PC-9 (cell line): ENCODE data around the gene METTL22. TPM values are rescaled to one million over a fixed set of nuclear protein-coding genes. Genes with fewer than 3 reads are reported as not detected.
A peak's percentile ranks its signal among the peaks of the same experiment; 100 is the strongest.

Source experiments
- BruUV-seq: library from RNA; stranded (reverse); fragments of 400-500 nt; replicated peaks from 2 replicates; lab custom pipeline; 2021; lab: Mats Ljungman, UMichigan
- CTCF ChIA-PET: fragments of 300-600 bp; sonication (Branson Sonifier 250); formaldehyde crosslinking; loops from one replicate; lab custom pipeline; 2022; ENCODE audit warnings: antibody characterized with exemption; lab: Charles Lee
- POLR2A ChIA-PET: fragments of 300-600 bp; sonication (Branson Sonifier 250); formaldehyde crosslinking; loops from one replicate; lab custom pipeline; 2022; ENCODE audit warnings: antibody characterized with exemption; ENCODE audit not compliant: unreplicated experiment; lab: Charles Lee
- DNase-seq, 2 experiments: peaks; one replicate each; pipeline versions ENCODE4 v3.0.0 to v3.0.0-alpha.2; 2015 to 2022; ENCODE audit warnings: mixed read lengths in 1 of 2
- H2AFZ ChIP-seq: fragments of 200-600 bp; sonication (generic); 2 replicates; pipeline ENCODE4 v1.8.1; 2017; ENCODE audit warnings: antibody characterized with exemption
- H3F3A ChIP-seq: fragments of 200-600 bp; sonication (generic); 2 replicates; pipeline ENCODE4 v1.8.1; 2017; ENCODE audit warnings: antibody characterized with exemption, mild to moderate bottlenecking, low read depth; ENCODE audit not compliant: insufficient read depth
- H3K27ac ChIP-seq: fragments of 200-600 bp; sonication (generic); 2 replicates; pipeline ENCODE4 v1.6.1; 2016; ENCODE audit warnings: mixed run types
- H3K27me3 ChIP-seq: fragments of 200-600 bp; sonication (generic); 2 replicates; pipeline ENCODE4 v1.6.1; 2016; ENCODE audit warnings: low read depth, mixed run types; ENCODE audit not compliant: insufficient read depth
- H3K36me3 ChIP-seq: fragments of 200-600 bp; sonication (generic); 2 replicates; pipeline ENCODE4 v1.6.1; 2016; ENCODE audit warnings: low read depth, mixed run types
- H3K4me1 ChIP-seq: fragments of 200-600 bp; sonication (generic); replicated peaks from 2 replicates; pipeline ENCODE4 v1.6.1; 2016; ENCODE audit warnings: mixed run types; ENCODE audit not compliant: insufficient read depth
- H3K4me2 ChIP-seq: fragments of 200-600 bp; sonication (generic); 2 replicates; pipeline ENCODE4 v1.6.1; 2017; ENCODE audit warnings: mixed run types
- H3K4me3 ChIP-seq: fragments of 200-600 bp; sonication (generic); 2 replicates; pipeline ENCODE4 v1.6.1; 2016; ENCODE audit warnings: mixed run types
- H3K79me2 ChIP-seq: fragments of 200-600 bp; sonication (generic); 2 replicates; pipeline ENCODE4 v1.6.1; 2017; ENCODE audit warnings: low read depth, mixed run types
- H3K9me2 ChIP-seq: fragments of 200-600 bp; sonication (generic); 2 replicates; pipeline ENCODE4 v1.8.1; 2017; ENCODE audit warnings: mild to moderate bottlenecking; ENCODE audit not compliant: insufficient read depth
- H3K9me3 ChIP-seq: fragments of 200-600 bp; sonication (generic); 2 replicates; pipeline ENCODE4 v1.8.1; 2016; ENCODE audit warnings: low read depth; ENCODE audit not compliant: insufficient read depth
- H4K20me1 ChIP-seq: fragments of 200-600 bp; sonication (generic); 2 replicates; pipeline ENCODE4 v1.8.1; 2017; ENCODE audit not compliant: insufficient read depth
- EZH2 ChIP-seq: fragments of 200-600 bp; sonication (generic); IDR thresholded peaks from 2 replicates; pipeline ENCODE4 v1.8.0; 2017; ENCODE audit warnings: antibody characterized with exemption, low read depth
- intact Hi-C: fragments of 100-400 bp; cut with micrococcal nuclease; formaldehyde crosslinking; loops from one replicate; pipeline ENCODE4 v1.10.0; 2022; ENCODE audit not compliant: unreplicated experiment
- total RNA-seq: library from RNA; stranded (reverse); gene quantifications from 2 replicates; pipeline ENCODE4 v1.2.3, GENCODE V29; 2021
- TF ChIP-seq, protein P1 (sequence below): fragments of 200-600 bp; sonication (generic); conservative IDR thresholded peaks from 2 replicates; pipeline ENCODE4 v1.6.1; 2017; ENCODE audit warnings: mixed run types, antibody characterized with exemption, mild to moderate bottlenecking, moderate library complexity

Gene METTL22
- total RNA-seq, 1 experiment from 2014 or later: 62.2 TPM

DNA sequence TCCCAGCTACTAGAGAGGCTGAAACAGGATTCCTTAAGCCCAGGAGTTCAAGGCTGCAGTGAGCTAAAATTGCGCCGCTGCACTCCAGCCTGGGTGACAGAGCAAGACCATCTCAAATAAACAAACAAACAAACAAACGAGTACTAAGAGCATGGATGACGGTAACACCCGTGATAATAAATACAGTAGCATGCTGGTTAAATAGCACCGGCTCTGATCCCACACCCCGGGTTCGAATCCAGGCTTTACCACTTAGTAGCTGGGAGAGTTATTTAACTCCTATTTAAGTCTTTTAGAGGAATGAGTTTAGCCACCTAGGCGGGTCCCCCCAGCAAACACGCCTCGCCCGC, 301 bp upstream of the METTL22 start:
- TF ChIP-seq EZH2: no peak
- TF ChIP-seq, protein P1, sequence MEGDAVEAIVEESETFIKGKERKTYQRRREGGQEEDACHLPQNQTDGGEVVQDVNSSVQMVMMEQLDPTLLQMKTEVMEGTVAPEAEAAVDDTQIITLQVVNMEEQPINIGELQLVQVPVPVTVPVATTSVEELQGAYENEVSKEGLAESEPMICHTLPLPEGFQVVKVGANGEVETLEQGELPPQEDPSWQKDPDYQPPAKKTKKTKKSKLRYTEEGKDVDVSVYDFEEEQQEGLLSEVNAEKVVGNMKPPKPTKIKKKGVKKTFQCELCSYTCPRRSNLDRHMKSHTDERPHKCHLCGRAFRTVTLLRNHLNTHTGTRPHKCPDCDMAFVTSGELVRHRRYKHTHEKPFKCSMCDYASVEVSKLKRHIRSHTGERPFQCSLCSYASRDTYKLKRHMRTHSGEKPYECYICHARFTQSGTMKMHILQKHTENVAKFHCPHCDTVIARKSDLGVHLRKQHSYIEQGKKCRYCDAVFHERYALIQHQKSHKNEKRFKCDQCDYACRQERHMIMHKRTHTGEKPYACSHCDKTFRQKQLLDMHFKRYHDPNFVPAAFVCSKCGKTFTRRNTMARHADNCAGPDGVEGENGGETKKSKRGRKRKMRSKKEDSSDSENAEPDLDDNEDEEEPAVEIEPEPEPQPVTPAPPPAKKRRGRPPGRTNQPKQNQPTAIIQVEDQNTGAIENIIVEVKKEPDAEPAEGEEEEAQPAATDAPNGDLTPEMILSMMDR: no peak
- H3K4me3 ChIP-seq: peak overlapping the region; percentile 84; the same call in 1 of the 2 replicates
- intact Hi-C loops: loop anchor here (2.0 kb wide), 1 partner anchor 54 kb away; no protein-coding TSS in a partner anchor

DNA sequence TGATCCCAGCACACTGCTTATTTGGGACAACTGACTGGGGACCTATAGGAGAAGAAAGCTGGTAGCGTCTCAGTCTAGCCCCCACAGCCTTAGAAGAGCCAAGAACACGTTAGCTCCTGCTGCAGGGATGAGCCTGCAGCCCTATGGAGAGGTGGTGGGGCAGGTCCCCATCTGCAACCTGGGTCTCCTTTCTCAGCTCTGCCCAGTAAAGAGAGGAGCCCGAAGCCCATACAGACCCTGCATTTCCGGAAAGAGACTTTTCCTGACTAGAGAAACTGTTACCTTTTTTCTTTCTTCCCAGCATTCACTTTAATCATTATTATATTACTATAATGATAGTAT, 788 bp downstream of the METTL22 start:
- Histone ChIP-seq H3K79me2 (peaks cover 34% of the 10 kb centered on the region), H3K4me1 (peaks cover 15% of the 10 kb centered on the region), H3K4me2 (peak overlapping the region; percentile 91), H3F3A (no peaks in the 10 kb centered on the region), H3K9me2 (no peaks in the 10 kb centered on the region), H3K36me3 (peaks cover 4% of the 10 kb centered on the region; the same call in 1 of the 2 replicates), H3K4me3 (peak overlapping the region; percentile 84), H4K20me1 (peaks cover 3% of the 10 kb centered on the region; the same call in 1 of the 2 replicates), H2AFZ (peak overlapping the region; percentile 91), H3K27ac (no peak overlapping the region), H3K27me3 (peaks cover 23% of the 10 kb centered on the region; the same call in 1 of the 2 replicates), H3K9me3 (no peaks in the 10 kb centered on the region)
- TF ChIP-seq, protein P1: no peak
- no peak for TF ChIP-seq EZH2
- ChIA-PET CTCF (no interaction called here), POLR2A (interaction anchor here (0.7 kb wide), 1 partner anchor 56 kb away, joined by 3 read pairs; no protein-coding TSS in a partner anchor)
- intact Hi-C loops: no loop called here
- no peak for DNase-seq
- TSS peak; percentile 46 for BruUV-seq

More for the DNA sequence above, 301 bp upstream of the METTL22 start:
- H3K4me1 ChIP-seq: peaks cover 15% of the 10 kb centered on the region
- H3K4me2 ChIP-seq: peak overlapping the region; percentile 91
- DNase-seq: no peak
- H3K27me3 ChIP-seq: peaks cover 25% of the 10 kb centered on the region
- BruUV-seq: no TSS peak
- no peaks in the 10 kb centered on the region for H3F3A ChIP-seq
- no peaks in the 10 kb centered on the region for H3K9me3 ChIP-seq
- CTCF ChIA-PET: interaction anchor here (0.6 kb wide), 2 partner anchors 28 to 49 kb away, joined by 3 read pairs; no protein-coding TSS in a partner anchor
- H3K27ac ChIP-seq: no peak overlapping the region
- no peaks in the 10 kb centered on the region for H3K9me2 ChIP-seq
- peaks cover 3% of the 10 kb centered on the region; the same call in 1 of the 2 replicates for H4K20me1 ChIP-seq
- peaks cover 34% of the 10 kb centered on the region for H3K79me2 ChIP-seq
- H3K36me3 ChIP-seq: peaks cover 4% of the 10 kb centered on the region; the same call in 1 of the 2 replicates
- POLR2A ChIA-PET: interaction anchor here (0.6 kb wide), 1 partner anchor 263 kb away, joined by 3 read pairs; no protein-coding TSS in a partner anchor
- peak overlapping the region; percentile 91 for H2AFZ ChIP-seq

DNA sequence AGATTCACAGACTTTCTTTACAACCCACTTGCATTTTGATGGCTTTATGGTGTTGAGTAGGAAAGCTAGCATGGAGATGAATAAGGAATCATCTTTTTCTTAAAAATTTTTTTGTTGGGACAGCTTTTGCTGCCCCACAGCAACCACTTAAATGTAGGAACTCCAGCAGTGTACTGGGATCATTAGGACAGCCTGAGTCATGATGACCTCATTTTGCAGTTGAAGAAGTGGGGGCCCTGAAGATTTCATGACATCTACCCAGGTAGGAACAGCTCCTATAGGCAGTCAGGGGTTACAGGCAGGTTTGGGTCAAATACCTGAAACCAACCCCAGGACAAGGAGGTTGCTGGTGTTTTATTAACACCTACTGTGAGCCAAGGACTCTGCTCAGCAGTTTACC, 2.1 kb downstream of the METTL22 start:
- no peak for DNase-seq
- POLR2A ChIA-PET: no interaction called here
- TF ChIP-seq, protein P1: no peak
- no peak for TF ChIP-seq EZH2
- CTCF ChIA-PET: interaction anchor here (0.5 to 0.7 kb wide), 2 partner anchors 397 to 511 kb away, joined by 4 to 8 read pairs; no protein-coding TSS in a partner anchor
- no peaks in the 10 kb centered on the region for H3F3A ChIP-seq
- peaks cover 9% of the 10 kb centered on the region; the same call in 1 of the 2 replicates for H3K36me3 ChIP-seq
- intact Hi-C loops: no loop called here
- H2AFZ ChIP-seq: no peak overlapping the region
- no peaks in the 10 kb centered on the region for H3K9me3 ChIP-seq
- peaks cover 34% of the 10 kb centered on the region for H3K79me2 ChIP-seq
- H4K20me1 ChIP-seq: peaks cover 3% of the 10 kb centered on the region; the same call in 1 of the 2 replicates
- no peaks in the 10 kb centered on the region for H3K9me2 ChIP-seq
- H3K27ac ChIP-seq: no peak overlapping the region
- peak overlapping the region; percentile 19 for H3K4me2 ChIP-seq
- peaks cover 13% of the 10 kb centered on the region; the same call in 1 of the 2 replicates for H3K27me3 ChIP-seq
- BruUV-seq: no TSS peak
- H3K4me1 ChIP-seq: peaks cover 15% of the 10 kb centered on the region
- no peak overlapping the region for H3K4me3 ChIP-seq
